ENCODE data around the gene COPS6.

Gene COPS6

DNA sequence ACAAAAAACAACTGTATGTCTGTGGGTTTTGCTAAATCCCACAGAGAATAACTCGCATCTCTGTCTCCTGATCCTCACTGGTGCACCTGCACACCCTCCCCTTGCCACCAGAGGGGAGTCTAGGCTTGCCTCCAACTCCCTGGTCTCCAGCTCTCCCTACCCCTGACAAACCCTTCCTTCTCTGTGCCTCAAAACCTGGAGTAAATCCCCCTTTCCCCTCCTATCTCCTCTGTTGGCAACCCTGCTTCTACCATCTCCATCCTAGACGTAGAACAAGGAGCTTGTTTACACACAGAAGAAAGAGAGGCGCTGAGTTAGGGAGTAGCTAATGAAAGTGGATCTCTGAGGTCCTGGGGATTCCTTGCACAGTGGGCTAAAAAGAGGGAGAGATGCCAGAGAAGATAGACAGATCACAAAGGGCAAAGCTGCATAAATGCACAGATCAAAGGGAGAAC, 44.0 kb downstream of the COPS6 start (continued):
- TF ChIP-seq, protein P1, sequence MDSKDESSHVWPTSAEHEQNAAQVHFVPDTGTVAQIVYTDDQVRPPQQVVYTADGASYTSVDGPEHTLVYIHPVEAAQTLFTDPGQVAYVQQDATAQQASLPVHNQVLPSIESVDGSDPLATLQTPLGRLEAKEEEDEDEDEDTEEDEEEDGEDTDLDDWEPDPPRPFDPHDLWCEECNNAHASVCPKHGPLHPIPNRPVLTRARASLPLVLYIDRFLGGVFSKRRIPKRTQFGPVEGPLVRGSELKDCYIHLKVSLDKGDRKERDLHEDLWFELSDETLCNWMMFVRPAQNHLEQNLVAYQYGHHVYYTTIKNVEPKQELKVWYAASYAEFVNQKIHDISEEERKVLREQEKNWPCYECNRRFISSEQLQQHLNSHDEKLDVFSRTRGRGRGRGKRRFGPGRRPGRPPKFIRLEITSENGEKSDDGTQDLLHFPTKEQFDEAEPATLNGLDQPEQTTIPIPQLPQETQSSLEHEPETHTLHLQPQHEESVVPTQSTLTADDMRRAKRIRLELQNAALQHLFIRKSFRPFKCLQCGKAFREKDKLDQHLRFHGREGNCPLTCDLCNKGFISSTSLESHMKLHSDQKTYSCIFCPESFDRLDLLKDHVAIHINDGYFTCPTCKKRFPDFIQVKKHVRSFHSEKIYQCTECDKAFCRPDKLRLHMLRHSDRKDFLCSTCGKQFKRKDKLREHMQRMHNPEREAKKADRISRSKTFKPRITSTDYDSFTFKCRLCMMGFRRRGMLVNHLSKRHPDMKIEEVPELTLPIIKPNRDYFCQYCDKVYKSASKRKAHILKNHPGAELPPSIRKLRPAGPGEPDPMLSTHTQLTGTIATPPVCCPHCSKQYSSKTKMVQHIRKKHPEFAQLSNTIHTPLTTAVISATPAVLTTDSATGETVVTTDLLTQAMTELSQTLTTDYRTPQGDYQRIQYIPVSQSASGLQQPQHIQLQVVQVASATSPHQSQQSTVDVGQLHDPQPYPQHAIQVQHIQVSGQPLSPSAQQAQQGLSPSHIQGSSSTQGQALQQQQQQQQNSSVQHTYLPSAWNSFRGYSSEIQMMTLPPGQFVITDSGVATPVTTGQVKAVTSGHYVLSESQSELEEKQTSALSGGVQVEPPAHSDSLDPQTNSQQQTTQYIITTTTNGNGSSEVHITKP (tag by site-specific recombination; IDR thresholded peaks at IDR 0.05), result peak; percentile 32; the same call in 1 of the 2 replicates
- TF ChIP-seq, protein P2, sequence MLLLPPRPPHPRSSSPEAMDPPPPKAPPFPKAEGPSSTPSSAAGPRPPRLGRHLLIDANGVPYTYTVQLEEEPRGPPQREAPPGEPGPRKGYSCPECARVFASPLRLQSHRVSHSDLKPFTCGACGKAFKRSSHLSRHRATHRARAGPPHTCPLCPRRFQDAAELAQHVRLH (tag by site-specific recombination; IDR thresholded peaks at IDR 0.05), result peak; percentile 84; the same call in 1 of the 2 replicates
- TF ChIP-seq ZEB2 (tag by site-specific recombination; IDR thresholded peaks at IDR 0.05), result no peak
- TF ChIP-seq SP7 (tag by site-specific recombination; IDR thresholded peaks at IDR 0.05), result peak; percentile 56; the same call in 1 of the 2 replicates
- TF ChIP-seq ZNF350 (tag by site-specific recombination; IDR thresholded peaks at IDR 0.05), result no peak
- no peak for TF ChIP-seq ZNF341 (tag by site-specific recombination; IDR thresholded peaks at IDR 0.05; ENCODE audit: low read depth)
- no peak for TF ChIP-seq TCF7L2 (IDR thresholded peaks at IDR 0.05; ENCODE audit: borderline replicate concordance, low read depth, low read length)
- 0 out of 2 replicates have a peak, but pooled peaks have one; percentile 20 for TF ChIP-seq ZFP69B (tag by site-specific recombination; IDR thresholded peaks at IDR 0.05)
- no peak for TF ChIP-seq ZNF792 (tag by site-specific recombination; IDR thresholded peaks at IDR 0.05)
- TF ChIP-seq ZNF211 (tag by site-specific recombination; IDR thresholded peaks at IDR 0.05; ENCODE audit: low read depth), result no peak
- no peak for TF ChIP-seq RBAK (tag by site-specific recombination; IDR thresholded peaks at IDR 0.05)
- no peak for TF ChIP-seq ZNF292 (tag by site-specific recombination; IDR thresholded peaks at IDR 0.05; ENCODE audit: borderline replicate concordance, low read depth)
- TF ChIP-seq ZBTB48 (tag by site-specific recombination; IDR thresholded peaks at IDR 0.05), result peak; percentile 78
- TF ChIP-seq, protein P3, sequence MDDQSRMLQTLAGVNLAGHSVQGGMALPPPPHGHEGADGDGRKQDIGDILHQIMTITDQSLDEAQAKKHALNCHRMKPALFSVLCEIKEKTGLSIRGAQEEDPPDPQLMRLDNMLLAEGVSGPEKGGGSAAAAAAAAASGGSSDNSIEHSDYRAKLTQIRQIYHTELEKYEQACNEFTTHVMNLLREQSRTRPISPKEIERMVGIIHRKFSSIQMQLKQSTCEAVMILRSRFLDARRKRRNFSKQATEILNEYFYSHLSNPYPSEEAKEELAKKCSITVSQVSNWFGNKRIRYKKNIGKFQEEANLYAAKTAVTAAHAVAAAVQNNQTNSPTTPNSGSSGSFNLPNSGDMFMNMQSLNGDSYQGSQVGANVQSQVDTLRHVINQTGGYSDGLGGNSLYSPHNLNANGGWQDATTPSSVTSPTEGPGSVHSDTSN (CRISPR knock-in tag; IDR thresholded peaks at IDR 0.05), result no peak
- no peak for TF ChIP-seq ZNF146 (tag by site-specific recombination; IDR thresholded peaks at IDR 0.05)
- TF ChIP-seq, protein P4, sequence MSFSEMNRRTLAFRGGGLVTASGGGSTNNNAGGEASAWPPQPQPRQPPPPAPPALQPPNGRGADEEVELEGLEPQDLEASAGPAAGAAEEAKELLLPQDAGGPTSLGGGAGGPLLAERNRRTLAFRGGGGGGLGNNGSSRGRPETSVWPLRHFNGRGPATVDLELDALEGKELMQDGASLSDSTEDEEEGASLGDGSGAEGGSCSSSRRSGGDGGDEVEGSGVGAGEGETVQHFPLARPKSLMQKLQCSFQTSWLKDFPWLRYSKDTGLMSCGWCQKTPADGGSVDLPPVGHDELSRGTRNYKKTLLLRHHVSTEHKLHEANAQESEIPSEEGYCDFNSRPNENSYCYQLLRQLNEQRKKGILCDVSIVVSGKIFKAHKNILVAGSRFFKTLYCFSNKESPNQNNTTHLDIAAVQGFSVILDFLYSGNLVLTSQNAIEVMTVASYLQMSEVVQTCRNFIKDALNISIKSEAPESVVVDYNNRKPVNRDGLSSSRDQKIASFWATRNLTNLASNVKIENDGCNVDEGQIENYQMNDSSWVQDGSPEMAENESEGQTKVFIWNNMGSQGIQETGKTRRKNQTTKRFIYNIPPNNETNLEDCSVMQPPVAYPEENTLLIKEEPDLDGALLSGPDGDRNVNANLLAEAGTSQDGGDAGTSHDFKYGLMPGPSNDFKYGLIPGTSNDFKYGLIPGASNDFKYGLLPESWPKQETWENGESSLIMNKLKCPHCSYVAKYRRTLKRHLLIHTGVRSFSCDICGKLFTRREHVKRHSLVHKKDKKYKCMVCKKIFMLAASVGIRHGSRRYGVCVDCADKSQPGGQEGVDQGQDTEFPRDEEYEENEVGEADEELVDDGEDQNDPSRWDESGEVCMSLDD (tag by site-specific recombination; IDR thresholded peaks at IDR 0.05), result no peak
- peak; percentile 77; the same call in 1 of the 2 replicates for TF ChIP-seq ZNF2 (tag by site-specific recombination; IDR thresholded peaks at IDR 0.05)
- peak; percentile 90 for TF ChIP-seq ZBTB17 (tag by site-specific recombination; IDR thresholded peaks at IDR 0.05)
- TF ChIP-seq, protein P5, sequence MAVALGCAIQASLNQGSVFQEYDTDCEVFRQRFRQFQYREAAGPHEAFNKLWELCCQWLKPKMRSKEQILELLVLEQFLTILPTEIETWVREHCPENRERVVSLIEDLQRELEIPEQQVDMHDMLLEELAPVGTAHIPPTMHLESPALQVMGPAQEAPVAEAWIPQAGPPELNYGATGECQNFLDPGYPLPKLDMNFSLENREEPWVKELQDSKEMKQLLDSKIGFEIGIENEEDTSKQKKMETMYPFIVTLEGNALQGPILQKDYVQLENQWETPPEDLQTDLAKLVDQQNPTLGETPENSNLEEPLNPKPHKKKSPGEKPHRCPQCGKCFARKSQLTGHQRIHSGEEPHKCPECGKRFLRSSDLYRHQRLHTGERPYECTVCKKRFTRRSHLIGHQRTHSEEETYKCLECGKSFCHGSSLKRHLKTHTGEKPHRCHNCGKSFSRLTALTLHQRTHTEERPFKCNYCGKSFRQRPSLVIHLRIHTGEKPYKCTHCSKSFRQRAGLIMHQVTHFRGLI (tag by site-specific recombination; IDR thresholded peaks at IDR 0.05), result no peak
- TF ChIP-seq, protein P6, sequence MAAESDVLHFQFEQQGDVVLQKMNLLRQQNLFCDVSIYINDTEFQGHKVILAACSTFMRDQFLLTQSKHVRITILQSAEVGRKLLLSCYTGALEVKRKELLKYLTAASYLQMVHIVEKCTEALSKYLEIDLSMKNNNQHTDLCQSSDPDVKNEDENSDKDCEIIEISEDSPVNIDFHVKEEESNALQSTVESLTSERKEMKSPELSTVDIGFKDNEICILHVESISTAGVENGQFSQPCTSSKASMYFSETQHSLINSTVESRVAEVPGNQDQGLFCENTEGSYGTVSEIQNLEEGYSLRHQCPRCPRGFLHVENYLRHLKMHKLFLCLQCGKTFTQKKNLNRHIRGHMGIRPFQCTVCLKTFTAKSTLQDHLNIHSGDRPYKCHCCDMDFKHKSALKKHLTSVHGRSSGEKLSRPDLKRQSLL (tag by site-specific recombination; IDR thresholded peaks at IDR 0.05), result no peak
- no peak for TF ChIP-seq HOXA7 (CRISPR knock-in tag; IDR thresholded peaks at IDR 0.05; ENCODE audit: borderline replicate concordance)
- TF ChIP-seq OVOL3 (tag by site-specific recombination; IDR thresholded peaks at IDR 0.05), result no peak
- peak; percentile 16; the same call in 1 of the 2 replicates for TF ChIP-seq ZSCAN30 (tag by site-specific recombination; IDR thresholded peaks at IDR 0.05)
- TF ChIP-seq ZNF140 (tag by site-specific recombination; IDR thresholded peaks at IDR 0.05), result no peak
- TF ChIP-seq, protein P7, sequence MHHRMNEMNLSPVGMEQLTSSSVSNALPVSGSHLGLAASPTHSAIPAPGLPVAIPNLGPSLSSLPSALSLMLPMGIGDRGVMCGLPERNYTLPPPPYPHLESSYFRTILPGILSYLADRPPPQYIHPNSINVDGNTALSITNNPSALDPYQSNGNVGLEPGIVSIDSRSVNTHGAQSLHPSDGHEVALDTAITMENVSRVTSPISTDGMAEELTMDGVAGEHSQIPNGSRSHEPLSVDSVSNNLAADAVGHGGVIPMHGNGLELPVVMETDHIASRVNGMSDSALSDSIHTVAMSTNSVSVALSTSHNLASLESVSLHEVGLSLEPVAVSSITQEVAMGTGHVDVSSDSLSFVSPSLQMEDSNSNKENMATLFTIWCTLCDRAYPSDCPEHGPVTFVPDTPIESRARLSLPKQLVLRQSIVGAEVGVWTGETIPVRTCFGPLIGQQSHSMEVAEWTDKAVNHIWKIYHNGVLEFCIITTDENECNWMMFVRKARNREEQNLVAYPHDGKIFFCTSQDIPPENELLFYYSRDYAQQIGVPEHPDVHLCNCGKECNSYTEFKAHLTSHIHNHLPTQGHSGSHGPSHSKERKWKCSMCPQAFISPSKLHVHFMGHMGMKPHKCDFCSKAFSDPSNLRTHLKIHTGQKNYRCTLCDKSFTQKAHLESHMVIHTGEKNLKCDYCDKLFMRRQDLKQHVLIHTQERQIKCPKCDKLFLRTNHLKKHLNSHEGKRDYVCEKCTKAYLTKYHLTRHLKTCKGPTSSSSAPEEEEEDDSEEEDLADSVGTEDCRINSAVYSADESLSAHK (tag by site-specific recombination; IDR thresholded peaks at IDR 0.05), result no peak
- no peak for TF ChIP-seq MZF1 (tag by site-specific recombination; IDR thresholded peaks at IDR 0.05; ENCODE audit: borderline replicate concordance)
- TF ChIP-seq BCL11A (tag by site-specific recombination; IDR thresholded peaks at IDR 0.05; ENCODE audit: low read depth), result 0 out of 2 replicates have a peak, but pooled peaks have one; percentile 5
- no peak for TF ChIP-seq ZNF571 (tag by site-specific recombination; IDR thresholded peaks at IDR 0.05)

Data from HEK293 (cell line).